LNCaP clone FGC (cell line): Measurements from ENCODE around the gene RALBP1.
A peak's percentile ranks its signal among the peaks of the same experiment; 100 is the strongest.
"Not testable (repeated sequence)": the region's sequence is repeated elsewhere in the genome, so short reads cannot be mapped to it uniquely, and the experiment has no call there.

Source experiments
- DNase-seq: peaks from one replicate; pipeline ENCODE4 v3.0.0-alpha.2; 2011; ENCODE audit warnings: low read depth
- H3K4me3 ChIP-seq: 2 replicates; pipeline ENCODE4 v1.5.1; 2011; ENCODE audit warnings: mild to moderate bottlenecking, low read depth, low read length, control low read depth
- TF ChIP-seq, protein P1 (sequence below): IDR thresholded peaks from 2 replicates; pipeline ENCODE4 v1.5.1; 2012; ENCODE audit warnings: mild to moderate bottlenecking; ENCODE audit not compliant: control insufficient read depth, insufficient read depth; ENCODE audit errors: extremely low read depth

Gene RALBP1

DNA sequence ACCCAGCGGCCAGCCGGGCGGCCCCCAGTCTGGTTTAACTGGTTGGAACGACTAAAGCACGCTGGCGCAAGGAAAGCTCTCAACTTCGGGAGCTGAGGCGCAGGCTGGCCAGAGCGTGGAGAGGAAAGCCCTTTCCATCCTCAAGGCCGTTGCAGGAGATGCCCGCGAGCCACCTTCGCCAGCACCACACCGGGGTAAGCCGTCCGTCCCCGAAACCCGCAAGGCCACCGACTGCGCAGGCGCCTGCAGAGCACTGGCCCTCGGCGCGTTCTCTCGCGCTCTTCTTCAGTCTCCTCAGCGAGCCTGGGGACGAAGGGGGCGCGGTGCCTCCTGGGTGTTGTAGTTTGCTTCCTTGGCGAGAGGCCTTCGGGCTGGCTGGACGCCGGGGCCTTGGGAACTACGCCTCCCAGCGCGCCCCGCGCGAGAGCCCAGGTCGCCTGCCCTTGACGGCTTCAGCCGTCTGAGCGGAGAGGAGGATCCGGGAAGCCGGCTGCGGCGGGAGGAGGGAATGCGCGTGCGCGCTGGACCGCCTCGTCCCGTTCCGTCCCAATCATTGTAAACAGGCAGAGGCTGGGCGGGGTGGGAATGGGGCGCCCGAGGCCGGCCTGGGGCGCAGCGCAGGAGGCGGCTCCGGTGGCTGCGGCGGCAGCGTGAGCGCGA is at the start of gene RALBP1:
TSS of gene RALBP1 (plus strand) at position 531 of the 660 bp plus-strand sequence. CDS start 37,533 bp downstream, outside the sequence.
- peak within 1 kb of the TSS; percentile 77 for H3K4me3 ChIP-seq
- TF ChIP-seq, protein P1, sequence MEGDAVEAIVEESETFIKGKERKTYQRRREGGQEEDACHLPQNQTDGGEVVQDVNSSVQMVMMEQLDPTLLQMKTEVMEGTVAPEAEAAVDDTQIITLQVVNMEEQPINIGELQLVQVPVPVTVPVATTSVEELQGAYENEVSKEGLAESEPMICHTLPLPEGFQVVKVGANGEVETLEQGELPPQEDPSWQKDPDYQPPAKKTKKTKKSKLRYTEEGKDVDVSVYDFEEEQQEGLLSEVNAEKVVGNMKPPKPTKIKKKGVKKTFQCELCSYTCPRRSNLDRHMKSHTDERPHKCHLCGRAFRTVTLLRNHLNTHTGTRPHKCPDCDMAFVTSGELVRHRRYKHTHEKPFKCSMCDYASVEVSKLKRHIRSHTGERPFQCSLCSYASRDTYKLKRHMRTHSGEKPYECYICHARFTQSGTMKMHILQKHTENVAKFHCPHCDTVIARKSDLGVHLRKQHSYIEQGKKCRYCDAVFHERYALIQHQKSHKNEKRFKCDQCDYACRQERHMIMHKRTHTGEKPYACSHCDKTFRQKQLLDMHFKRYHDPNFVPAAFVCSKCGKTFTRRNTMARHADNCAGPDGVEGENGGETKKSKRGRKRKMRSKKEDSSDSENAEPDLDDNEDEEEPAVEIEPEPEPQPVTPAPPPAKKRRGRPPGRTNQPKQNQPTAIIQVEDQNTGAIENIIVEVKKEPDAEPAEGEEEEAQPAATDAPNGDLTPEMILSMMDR, result peak; percentile 38; the same call in 1 of the 2 replicates
- peak; percentile 97 for DNase-seq

- H3K4me3 ChIP-seq, result no peak overlapping the region
- DNase-seq, result no peak
- TF ChIP-seq, protein P1, result no peak
Observed at GRCh38 chr18:9426753-9427152, 48.6 kb upstream of the RALBP1 start.

GRCh38 chr18:9428301-9428706 is 47.0 kb upstream of the RALBP1 start:
- TF ChIP-seq, protein P1, result no peak
- peak; percentile 67 for DNase-seq
- no peak overlapping the region for H3K4me3 ChIP-seq

DNA sequence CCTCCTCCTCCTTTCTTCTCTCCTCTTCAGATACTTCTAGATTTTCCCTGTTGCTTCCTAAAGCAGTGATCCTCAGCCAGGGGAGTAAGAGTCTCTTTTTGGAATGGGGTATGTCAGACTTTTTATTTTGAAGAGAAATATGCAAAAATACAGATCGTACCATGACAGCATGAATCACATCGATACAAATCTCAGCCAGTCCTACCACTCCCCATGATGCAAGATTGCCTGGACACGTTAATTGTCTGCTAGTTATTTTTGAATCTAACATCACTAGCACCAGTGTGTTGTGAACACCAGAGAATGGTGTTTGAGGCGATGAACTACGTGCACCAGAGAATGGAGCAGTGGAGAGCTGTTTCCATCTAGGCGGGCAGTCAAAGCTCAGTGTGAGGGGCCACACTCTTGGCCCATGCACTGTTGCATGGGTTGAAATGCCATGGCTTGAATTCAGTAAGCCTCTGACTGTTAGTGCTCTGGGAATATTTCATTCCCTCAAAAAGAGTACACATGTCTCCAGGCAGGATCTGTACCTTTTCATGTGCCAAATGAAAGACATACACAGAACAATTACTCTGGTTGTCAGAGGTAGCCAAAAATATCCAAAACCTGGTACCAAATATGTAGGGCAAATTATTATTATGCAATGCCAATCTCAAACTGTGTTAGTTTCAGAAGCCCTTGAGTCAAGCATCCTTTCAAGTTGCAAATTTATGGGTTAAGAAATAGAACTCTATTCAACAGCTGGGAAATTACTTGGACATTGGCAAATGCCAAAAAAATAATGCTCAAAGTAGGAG is 46.3 kb upstream of the RALBP1 start:
- H3K4me3 ChIP-seq, result no peak overlapping the region
- TF ChIP-seq, protein P1, result no peak
- DNase-seq, result no peak

- TF ChIP-seq, protein P1, result no peak
- no peak overlapping the region for H3K4me3 ChIP-seq
- DNase-seq, result no peak
Observed at GRCh38 chr18:9429662-9429993, 45.7 kb upstream of the RALBP1 start.

DNA sequence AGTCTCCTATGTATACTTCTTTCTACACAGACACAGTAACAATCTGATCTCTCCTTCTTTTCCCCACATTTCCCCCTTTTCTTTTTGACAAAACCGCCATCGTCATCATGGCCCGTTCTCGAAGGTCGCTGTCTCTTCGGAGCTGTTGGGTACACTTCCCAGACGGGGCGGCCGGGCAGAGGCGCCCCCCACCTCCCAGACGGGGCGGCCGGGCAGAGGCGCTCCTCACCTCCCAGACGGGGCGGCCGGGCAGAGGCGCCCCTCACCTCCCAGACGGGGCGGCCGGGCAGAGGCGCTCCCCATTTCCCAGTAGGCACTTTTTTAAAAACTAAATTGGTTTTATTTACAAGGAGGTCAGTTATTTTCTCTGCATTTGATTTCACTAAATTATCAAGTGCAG is 45.0 kb upstream of the RALBP1 start:
- not testable (repeated sequence) for DNase-seq, H3K4me3 ChIP-seq

- TF ChIP-seq, protein P1, result no peak
- DNase-seq, result no peak
- H3K4me3 ChIP-seq, result no peak overlapping the region
Observed at GRCh38 chr18:9431296-9431695, 44.0 kb upstream of the RALBP1 start.

GRCh38 chr18:9433122-9433521 is 42.2 kb upstream of the RALBP1 start:
- H3K4me3 ChIP-seq, DNase-seq: not testable (repeated sequence)
